Cardiac muscle cell (in vitro differentiated cells and primary cell): ENCODE data around the gene COL2A1. TPM values are rescaled to one million over a fixed set of nuclear protein-coding genes. Genes with fewer than 3 reads are reported as not detected.

Experiments used
- DNase-seq, 2 donors: peaks; one replicate each; pipeline versions ENCODE4 v3.0.0 to v3.0.0-alpha.2; 2010 to 2017; ENCODE audit warnings: low read depth in 1 of 2, low spot score in 1 of 2
- H3K27ac ChIP-seq: fragments of 200-600 bp; sonication (generic); 2 replicates; pipeline ENCODE4 v1.5.1; 2016
- H3K27me3 ChIP-seq: fragments of 200-600 bp; sonication (generic); 2 replicates; pipeline ENCODE4 v1.6.0; 2016; ENCODE audit warnings: control low read depth
- H3K36me3 ChIP-seq: fragments of 200-600 bp; sonication (generic); 2 replicates; pipeline ENCODE4 v1.5.1; 2016; ENCODE audit warnings: control low read depth
- H3K4me1 ChIP-seq: fragments of 200-600 bp; sonication (generic); 2 replicates; pipeline ENCODE4 v1.8.1; 2017; ENCODE audit warnings: low read depth, mild to moderate bottlenecking, mixed run types
- H3K4me3 ChIP-seq: fragments of 200-600 bp; sonication (generic); 2 replicates; pipeline ENCODE4 v1.5.1; 2016; ENCODE audit warnings: mild to moderate bottlenecking
- H3K9me3 ChIP-seq: fragments of 200-600 bp; sonication (generic); 2 replicates; pipeline ENCODE4 v1.5.1; 2017; ENCODE audit warnings: low read depth, mild to moderate bottlenecking, control low read depth
- CTCF ChIP-seq: IDR thresholded peaks from 2 replicates; pipeline ENCODE4 v1.5.1; 2012; ENCODE audit warnings: low read depth, mild to moderate bottlenecking, low read length
- polyA plus RNA-seq: library from polyadenylated mRNA; unstranded; fragments of >200 nt; fragmentation: Nextera tagmentation; extraction: Ambion mirVana; gene quantifications from 2 replicates; pipeline ENCODE4 v1.2.1, GENCODE V29; 2016
- total RNA-seq: library from RNA; depleted of rRNA; stranded (reverse); fragments of >200 nt; gene quantifications from 2 replicates; pipeline ENCODE4 v1.2.3, GENCODE V29; 2016

The COL2A1 gene
- total and polyA plus RNA-seq, 2 experiments from 2014 or later: 261 to 596 TPM

DNA sequence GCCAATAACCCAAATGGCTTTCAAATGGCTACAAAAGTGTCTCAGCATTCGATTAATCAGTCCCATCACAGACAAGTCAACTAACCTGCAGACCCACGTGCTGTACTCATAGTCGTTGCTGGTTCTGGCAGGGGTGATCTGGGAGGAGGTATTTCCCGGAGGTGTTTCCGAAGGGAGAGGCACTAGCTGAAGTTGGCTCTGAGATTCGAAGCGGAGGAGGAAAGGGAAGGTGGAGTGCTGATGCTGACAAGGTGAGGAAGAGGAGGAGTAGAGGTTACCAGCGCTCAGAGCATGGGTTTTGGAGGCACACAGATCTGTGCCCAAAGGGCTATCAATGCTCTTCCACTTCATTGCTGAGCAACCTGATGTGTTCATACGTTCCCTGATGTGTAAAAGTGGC is 20.5 kb upstream of the COL2A1 start:
- H3K27me3 ChIP-seq: peaks cover 5% of the 10 kb centered on the region
- no peak overlapping the region for H3K27ac ChIP-seq
- no peaks in the 10 kb centered on the region for H3K9me3 ChIP-seq
- DNase-seq: no peak
- no peak overlapping the region for H3K4me3 ChIP-seq
- no peak for TF ChIP-seq CTCF
- H3K36me3 ChIP-seq: no peaks in the 10 kb centered on the region
- peaks cover 47% of the 10 kb centered on the region for H3K4me1 ChIP-seq

- Histone ChIP-seq H3K4me3 (no peak overlapping the region), H3K9me3 (no peaks in the 10 kb centered on the region), H3K27me3 (peaks cover 18% of the 10 kb centered on the region), H3K36me3 (no peaks in the 10 kb centered on the region), H3K27ac (peak overlapping the region; percentile 35), H3K4me1 (peaks cover 34% of the 10 kb centered on the region)
- no peak for TF ChIP-seq CTCF
- DNase-seq: peak in 1 of 2 donors; percentile 51
Observed at GRCh38 chr12:48023386-48023785, 19.1 kb upstream of the COL2A1 start.

DNA sequence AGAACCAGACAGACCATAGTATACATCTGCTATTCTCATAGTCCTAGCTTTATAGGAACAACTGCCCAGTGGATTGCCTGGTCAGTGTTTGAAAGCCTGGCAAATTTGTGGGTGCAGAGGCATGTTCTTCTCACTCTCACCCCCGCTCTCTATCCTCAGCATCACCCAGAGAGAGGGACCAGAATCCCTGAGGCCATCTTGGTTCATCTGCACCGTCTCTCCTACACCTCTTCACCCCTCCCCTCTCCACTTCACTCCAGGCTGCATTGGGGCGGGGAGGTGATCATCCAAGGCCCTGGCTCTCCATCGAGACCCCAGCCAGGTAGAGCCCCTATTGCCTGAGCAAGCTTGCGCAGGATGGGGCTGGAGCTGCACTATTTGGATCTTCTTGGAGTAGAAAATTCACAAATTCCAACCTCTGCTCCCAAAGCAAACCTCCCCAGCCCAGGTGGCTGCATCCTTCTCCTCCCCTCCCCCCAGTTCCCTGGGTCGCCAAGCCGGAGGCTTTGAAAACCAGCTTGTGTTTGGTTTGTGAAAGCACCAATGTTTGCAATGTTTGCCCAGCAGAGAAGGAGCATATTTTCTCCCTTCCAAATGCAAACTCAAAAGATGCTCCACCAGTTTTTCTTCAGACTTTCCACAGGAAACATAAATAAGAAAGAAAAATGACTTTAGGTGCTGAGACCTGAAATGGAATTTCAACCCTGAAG is 18.6 kb upstream of the COL2A1 start:
- no peaks in the 10 kb centered on the region for H3K9me3 ChIP-seq
- peaks cover 28% of the 10 kb centered on the region for H3K4me1 ChIP-seq
- DNase-seq: no peak
- H3K27ac ChIP-seq: peak overlapping the region; percentile 35
- no peaks in the 10 kb centered on the region for H3K36me3 ChIP-seq
- H3K4me3 ChIP-seq: no peak overlapping the region
- no peak for TF ChIP-seq CTCF
- peaks cover 23% of the 10 kb centered on the region for H3K27me3 ChIP-seq

- TF ChIP-seq CTCF: no peak
- Histone ChIP-seq H3K4me3 (no peak overlapping the region), H3K4me1 (peaks cover 21% of the 10 kb centered on the region)
Observed at GRCh38 chr12:48022180-48022521, 17.9 kb upstream of the COL2A1 start.

GRCh38 chr12:48021485-48022179 is 17.4 kb upstream of the COL2A1 start:
- peaks cover 21% of the 10 kb centered on the region for H3K4me1 ChIP-seq

More at GRCh38 chr12:48022180-48022521, 17.9 kb upstream of the COL2A1 start:
- DNase-seq: no peak
- no peak overlapping the region for H3K27ac ChIP-seq
- H3K9me3 ChIP-seq: no peaks in the 10 kb centered on the region
- H3K27me3 ChIP-seq: peaks cover 30% of the 10 kb centered on the region
- H3K36me3 ChIP-seq: no peaks in the 10 kb centered on the region

More at GRCh38 chr12:48021485-48022179, 17.4 kb upstream of the COL2A1 start:
- no peak overlapping the region for H3K4me3 ChIP-seq
- peaks cover 35% of the 10 kb centered on the region for H3K27me3 ChIP-seq
- no peak for DNase-seq
- H3K27ac ChIP-seq: no peak overlapping the region
- no peaks in the 10 kb centered on the region for H3K9me3 ChIP-seq
- TF ChIP-seq CTCF: no peak
- no peaks in the 10 kb centered on the region for H3K36me3 ChIP-seq
